Measurements from ENCODE around the gene TEX19. TPM values are rescaled to one million over a fixed set of nuclear protein-coding genes. Genes with fewer than 3 reads are reported as not detected.

The TEX19 gene
- total and polyA plus RNA-seq, 2 experiments from 2014 or later: 0.10 to 0.66 TPM

DNA sequence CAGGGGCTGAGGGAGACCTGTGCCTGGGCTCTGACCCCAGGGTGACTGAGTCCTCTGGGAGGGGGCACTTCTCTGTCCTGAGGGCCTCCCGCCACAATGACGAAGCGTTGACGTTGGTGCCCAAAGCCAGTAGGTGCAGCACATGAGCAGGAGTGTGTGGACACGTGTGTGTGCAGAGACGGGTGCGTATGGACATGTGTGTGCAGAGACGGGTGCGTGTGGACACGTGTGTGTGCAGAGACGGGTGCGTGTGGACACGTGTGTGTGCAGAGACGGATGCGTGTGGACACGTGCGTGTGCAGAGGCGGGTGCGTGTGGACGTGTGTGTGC is 40.9 kb upstream of the TEX19 start:
- Histone ChIP-seq H2AFZ (no peak overlapping the region), H3K36me3 (ENCODE audit: insufficient read depth) (no peaks in the 10 kb centered on the region), H3K4me2 (no peak overlapping the region), H4K20me1 (replicated peaks; ENCODE audit: insufficient read depth) (no peaks in the 10 kb centered on the region), H3K27ac (ENCODE audit: low read depth) (no peak overlapping the region), H3F3A (replicated peaks; ENCODE audit: low read depth) (peaks cover 14% of the 10 kb centered on the region), H3K9me2 (ENCODE audit: insufficient read depth) (no peaks in the 10 kb centered on the region), H3K27me3 (ENCODE audit: insufficient read depth) (no peaks in the 10 kb centered on the region), H3K4me3 (no peak overlapping the region), H3K4me1 (ENCODE audit: insufficient read depth) (no peaks in the 10 kb centered on the region), H3K79me2 (replicated peaks; ENCODE audit: insufficient read depth) (no peaks in the 10 kb centered on the region)
- Mint-ChIP-seq H3K9me3 (no peaks in the 10 kb centered on the region), H3K36me3 (ENCODE audit: low read depth) (no peaks in the 10 kb centered on the region), H3K4me1 (peaks cover 9% of the 10 kb centered on the region; the same call in 2 of the 3 replicates), H3K27me3 (ENCODE audit: insufficient read depth, low read depth, poor library complexity) (peaks cover 17% of the 10 kb centered on the region), H3K4me3 (no peak overlapping the region), H3K27ac (no peak overlapping the region)
- DNase-seq (ENCODE audit: low spot score) (no peak), ATAC-seq (no peak)
- TF ChIP-seq ZNF114 (CRISPR knock-in tag; IDR thresholded peaks at IDR 0.05) (no peak), STAT1 (IDR thresholded peaks at IDR 0.05; ENCODE audit: unreplicated experiment) (no peak), CREB1 (CRISPR knock-in tag; IDR thresholded peaks at IDR 0.05; ENCODE audit: low read depth) (no peak), NANOG (IDR thresholded peaks at IDR 0.05; ENCODE audit: borderline replicate concordance) (no peak), POLR2AphosphoS5 (IDR thresholded peaks at IDR 0.05; ENCODE audit: low read depth) (no peak), EZH2 (IDR thresholded peaks at IDR 0.05; ENCODE audit: low read depth, unreplicated experiment) (no peak), EZH2phosphoT487 (IDR thresholded peaks at IDR 0.05; ENCODE audit: unreplicated experiment) (no peak), ZNF331 (CRISPR knock-in tag; IDR thresholded peaks at IDR 0.05; ENCODE audit: low read depth) (no peak), JUNB (IDR thresholded peaks at IDR 0.05; ENCODE audit: unreplicated experiment) (no peak)
- TF ChIP-seq, protein P1, sequence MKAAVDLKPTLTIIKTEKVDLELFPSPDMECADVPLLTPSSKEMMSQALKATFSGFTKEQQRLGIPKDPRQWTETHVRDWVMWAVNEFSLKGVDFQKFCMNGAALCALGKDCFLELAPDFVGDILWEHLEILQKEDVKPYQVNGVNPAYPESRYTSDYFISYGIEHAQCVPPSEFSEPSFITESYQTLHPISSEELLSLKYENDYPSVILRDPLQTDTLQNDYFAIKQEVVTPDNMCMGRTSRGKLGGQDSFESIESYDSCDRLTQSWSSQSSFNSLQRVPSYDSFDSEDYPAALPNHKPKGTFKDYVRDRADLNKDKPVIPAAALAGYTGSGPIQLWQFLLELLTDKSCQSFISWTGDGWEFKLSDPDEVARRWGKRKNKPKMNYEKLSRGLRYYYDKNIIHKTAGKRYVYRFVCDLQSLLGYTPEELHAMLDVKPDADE (IDR thresholded peaks at IDR 0.05): no peak
- TF ChIP-seq, protein P2, sequence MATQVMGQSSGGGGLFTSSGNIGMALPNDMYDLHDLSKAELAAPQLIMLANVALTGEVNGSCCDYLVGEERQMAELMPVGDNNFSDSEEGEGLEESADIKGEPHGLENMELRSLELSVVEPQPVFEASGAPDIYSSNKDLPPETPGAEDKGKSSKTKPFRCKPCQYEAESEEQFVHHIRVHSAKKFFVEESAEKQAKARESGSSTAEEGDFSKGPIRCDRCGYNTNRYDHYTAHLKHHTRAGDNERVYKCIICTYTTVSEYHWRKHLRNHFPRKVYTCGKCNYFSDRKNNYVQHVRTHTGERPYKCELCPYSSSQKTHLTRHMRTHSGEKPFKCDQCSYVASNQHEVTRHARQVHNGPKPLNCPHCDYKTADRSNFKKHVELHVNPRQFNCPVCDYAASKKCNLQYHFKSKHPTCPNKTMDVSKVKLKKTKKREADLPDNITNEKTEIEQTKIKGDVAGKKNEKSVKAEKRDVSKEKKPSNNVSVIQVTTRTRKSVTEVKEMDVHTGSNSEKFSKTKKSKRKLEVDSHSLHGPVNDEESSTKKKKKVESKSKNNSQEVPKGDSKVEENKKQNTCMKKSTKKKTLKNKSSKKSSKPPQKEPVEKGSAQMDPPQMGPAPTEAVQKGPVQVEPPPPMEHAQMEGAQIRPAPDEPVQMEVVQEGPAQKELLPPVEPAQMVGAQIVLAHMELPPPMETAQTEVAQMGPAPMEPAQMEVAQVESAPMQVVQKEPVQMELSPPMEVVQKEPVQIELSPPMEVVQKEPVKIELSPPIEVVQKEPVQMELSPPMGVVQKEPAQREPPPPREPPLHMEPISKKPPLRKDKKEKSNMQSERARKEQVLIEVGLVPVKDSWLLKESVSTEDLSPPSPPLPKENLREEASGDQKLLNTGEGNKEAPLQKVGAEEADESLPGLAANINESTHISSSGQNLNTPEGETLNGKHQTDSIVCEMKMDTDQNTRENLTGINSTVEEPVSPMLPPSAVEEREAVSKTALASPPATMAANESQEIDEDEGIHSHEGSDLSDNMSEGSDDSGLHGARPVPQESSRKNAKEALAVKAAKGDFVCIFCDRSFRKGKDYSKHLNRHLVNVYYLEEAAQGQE (IDR thresholded peaks at IDR 0.05; ENCODE audit: unreplicated experiment): no peak
- TF ChIP-seq, protein P3, sequence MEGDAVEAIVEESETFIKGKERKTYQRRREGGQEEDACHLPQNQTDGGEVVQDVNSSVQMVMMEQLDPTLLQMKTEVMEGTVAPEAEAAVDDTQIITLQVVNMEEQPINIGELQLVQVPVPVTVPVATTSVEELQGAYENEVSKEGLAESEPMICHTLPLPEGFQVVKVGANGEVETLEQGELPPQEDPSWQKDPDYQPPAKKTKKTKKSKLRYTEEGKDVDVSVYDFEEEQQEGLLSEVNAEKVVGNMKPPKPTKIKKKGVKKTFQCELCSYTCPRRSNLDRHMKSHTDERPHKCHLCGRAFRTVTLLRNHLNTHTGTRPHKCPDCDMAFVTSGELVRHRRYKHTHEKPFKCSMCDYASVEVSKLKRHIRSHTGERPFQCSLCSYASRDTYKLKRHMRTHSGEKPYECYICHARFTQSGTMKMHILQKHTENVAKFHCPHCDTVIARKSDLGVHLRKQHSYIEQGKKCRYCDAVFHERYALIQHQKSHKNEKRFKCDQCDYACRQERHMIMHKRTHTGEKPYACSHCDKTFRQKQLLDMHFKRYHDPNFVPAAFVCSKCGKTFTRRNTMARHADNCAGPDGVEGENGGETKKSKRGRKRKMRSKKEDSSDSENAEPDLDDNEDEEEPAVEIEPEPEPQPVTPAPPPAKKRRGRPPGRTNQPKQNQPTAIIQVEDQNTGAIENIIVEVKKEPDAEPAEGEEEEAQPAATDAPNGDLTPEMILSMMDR (conservative IDR thresholded peaks at IDR 0.05; ENCODE audit: low read depth in 2 of 2): no peak
- TF ChIP-seq, protein P4, sequence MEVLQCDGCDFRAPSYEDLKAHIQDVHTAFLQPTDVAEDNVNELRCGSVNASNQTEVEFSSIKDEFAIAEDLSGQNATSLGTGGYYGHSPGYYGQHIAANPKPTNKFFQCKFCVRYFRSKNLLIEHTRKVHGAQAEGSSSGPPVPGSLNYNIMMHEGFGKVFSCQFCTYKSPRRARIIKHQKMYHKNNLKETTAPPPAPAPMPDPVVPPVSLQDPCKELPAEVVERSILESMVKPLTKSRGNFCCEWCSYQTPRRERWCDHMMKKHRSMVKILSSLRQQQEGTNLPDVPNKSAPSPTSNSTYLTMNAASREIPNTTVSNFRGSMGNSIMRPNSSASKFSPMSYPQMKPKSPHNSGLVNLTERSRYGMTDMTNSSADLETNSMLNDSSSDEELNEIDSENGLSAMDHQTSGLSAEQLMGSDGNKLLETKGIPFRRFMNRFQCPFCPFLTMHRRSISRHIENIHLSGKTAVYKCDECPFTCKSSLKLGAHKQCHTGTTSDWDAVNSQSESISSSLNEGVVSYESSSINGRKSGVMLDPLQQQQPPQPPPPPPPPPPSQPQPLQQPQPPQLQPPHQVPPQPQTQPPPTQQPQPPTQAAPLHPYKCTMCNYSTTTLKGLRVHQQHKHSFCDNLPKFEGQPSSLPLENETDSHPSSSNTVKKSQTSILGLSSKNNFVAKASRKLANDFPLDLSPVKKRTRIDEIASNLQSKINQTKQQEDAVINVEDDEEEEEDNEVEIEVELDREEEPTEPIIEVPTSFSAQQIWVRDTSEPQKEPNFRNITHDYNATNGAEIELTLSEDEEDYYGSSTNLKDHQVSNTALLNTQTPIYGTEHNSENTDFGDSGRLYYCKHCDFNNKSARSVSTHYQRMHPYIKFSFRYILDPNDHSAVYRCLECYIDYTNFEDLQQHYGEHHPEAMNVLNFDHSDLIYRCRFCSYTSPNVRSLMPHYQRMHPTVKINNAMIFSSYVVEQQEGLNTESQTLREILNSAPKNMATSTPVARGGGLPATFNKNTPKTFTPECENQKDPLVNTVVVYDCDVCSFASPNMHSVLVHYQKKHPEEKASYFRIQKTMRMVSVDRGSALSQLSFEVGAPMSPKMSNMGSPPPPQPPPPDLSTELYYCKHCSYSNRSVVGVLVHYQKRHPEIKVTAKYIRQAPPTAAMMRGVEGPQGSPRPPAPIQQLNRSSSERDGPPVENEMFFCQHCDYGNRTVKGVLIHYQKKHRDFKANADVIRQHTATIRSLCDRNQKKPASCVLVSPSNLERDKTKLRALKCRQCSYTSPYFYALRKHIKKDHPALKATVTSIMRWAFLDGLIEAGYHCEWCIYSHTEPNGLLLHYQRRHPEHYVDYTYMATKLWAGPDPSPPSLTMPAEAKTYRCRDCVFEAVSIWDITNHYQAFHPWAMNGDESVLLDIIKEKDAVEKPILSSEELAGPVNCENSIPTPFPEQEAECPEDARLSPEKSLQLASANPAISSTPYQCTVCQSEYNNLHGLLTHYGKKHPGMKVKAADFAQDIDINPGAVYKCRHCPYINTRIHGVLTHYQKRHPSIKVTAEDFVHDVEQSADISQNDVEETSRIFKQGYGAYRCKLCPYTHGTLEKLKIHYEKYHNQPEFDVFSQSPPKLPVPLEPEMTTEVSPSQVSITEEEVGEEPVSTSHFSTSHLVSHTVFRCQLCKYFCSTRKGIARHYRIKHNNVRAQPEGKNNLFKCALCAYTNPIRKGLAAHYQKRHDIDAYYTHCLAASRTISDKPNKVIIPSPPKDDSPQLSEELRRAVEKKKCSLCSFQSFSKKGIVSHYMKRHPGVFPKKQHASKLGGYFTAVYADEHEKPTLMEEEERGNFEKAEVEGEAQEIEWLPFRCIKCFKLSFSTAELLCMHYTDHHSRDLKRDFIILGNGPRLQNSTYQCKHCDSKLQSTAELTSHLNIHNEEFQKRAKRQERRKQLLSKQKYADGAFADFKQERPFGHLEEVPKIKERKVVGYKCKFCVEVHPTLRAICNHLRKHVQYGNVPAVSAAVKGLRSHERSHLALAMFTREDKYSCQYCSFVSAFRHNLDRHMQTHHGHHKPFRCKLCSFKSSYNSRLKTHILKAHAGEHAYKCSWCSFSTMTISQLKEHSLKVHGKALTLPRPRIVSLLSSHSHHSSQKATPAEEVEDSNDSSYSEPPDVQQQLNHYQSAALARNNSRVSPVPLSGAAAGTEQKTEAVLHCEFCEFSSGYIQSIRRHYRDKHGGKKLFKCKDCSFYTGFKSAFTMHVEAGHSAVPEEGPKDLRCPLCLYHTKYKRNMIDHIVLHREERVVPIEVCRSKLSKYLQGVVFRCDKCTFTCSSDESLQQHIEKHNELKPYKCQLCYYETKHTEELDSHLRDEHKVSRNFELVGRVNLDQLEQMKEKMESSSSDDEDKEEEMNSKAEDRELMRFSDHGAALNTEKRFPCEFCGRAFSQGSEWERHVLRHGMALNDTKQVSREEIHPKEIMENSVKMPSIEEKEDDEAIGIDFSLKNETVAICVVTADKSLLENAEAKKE (CRISPR knock-in tag; IDR thresholded peaks at IDR 0.05): no peak

Data from GM23338 (cell line).